Heart right ventricle (tissue), 16 donors: ENCODE results near the gene TSPAN18. TPM values are rescaled to one million over a fixed set of nuclear protein-coding genes. Genes with fewer than 3 reads are reported as not detected.

Experiments
- ATAC-seq, 8 donors: fragments of 200-7000 bp; cut with Tn5 transposase; one replicate each; pipeline ENCODE4 v1.9.1; 2020; ENCODE audit warnings: mild to moderate bottlenecking in 8 of 8, moderate library complexity in 8 of 8, moderate number of reproducible peaks in 1 of 8
- DNase-seq, 2 donors: peaks; one replicate each; pipeline ENCODE4 v3.0.0-alpha.2; 2020
- H3K27ac ChIP-seq, 10 donors: fragments of 200-600 bp; sonication (generic) in 2 of 10; one replicate each; pipeline versions ENCODE4 v1.5.0 to v1.8.0; 2020 to 2022; ENCODE audit warnings: mild to moderate bottlenecking in 3 of 10
- H3K27me3 ChIP-seq, 7 donors: fragments of 200-600 bp; one replicate each; pipeline ENCODE4 v1.8.0; 2021 to 2022; ENCODE audit warnings: mild to moderate bottlenecking in 2 of 7
- H3K36me3 ChIP-seq, 9 donors: fragments of 200-600 bp; sonication (generic) in 1 of 9; one replicate each; pipeline versions ENCODE4 v1.5.0 to v1.8.0; 2020 to 2022; ENCODE audit warnings: mild to moderate bottlenecking in 2 of 9
- H3K4me1 ChIP-seq, 9 donors: fragments of 200-600 bp; sonication (generic) in 1 of 9; one replicate each; pipeline versions ENCODE4 v1.5.0 to v1.8.0; 2020 to 2022; ENCODE audit warnings: mild to moderate bottlenecking in 4 of 9
- H3K4me3 ChIP-seq, 10 donors: fragments of 200-600 bp; sonication (generic) in 2 of 10; one replicate each; pipeline versions ENCODE4 v1.5.0 to v1.8.0; 2020 to 2022; ENCODE audit warnings: mild to moderate bottlenecking in 7 of 10, moderate library complexity in 2 of 10
- H3K9me3 ChIP-seq, 11 donors: fragments of 200-600 bp in 10 of 11; sonication (generic) in 2 of 11; one replicate each; pipeline versions ENCODE4 v1.5.0 to v1.8.0; 2013 to 2022; ENCODE audit warnings: mild to moderate bottlenecking in 2 of 11, control low read depth in 1 of 11, moderate library complexity in 1 of 11
- WGBS, 2 donors: extraction: QIAGEN DNeasy Blood & Tissue Kit; methylation state at CpG; one replicate each; pipeline ENCODE4 v1.1.7; 2013; ENCODE audit warnings: inconsistent platforms in 1 of 2; 5-methylcytosine and 5-hydroxymethylcytosine counted together
- intact Hi-C, 10 donors: fragments of 100-400 bp; cut with DNase I; formaldehyde crosslinking; loops; one replicate each; pipeline versions ENCODE4 v1.11.1 to v1.14.2; 2022
- polyA plus RNA-seq, 2 donors: library from polyadenylated mRNA; stranded (reverse); fragments of 200-250 nt; gene quantifications; one replicate each; pipeline ENCODE4 v1.2.3, GENCODE V29; 2013
- total RNA-seq, 10 donors: library from RNA; stranded (reverse); fragmentation: NEBNext Ultra II Directional in 3 of 10; extraction: Animal tissue kit (Norgen Biotek cat#: 25700) in 3 of 10; gene quantifications; one replicate each; pipeline versions ENCODE4 v1.2.1 to v1.2.4, GENCODE V29; 2021 to 2023
- TF ChIP-seq, protein P1 (sequence below), 9 donors: fragments of 200-600 bp; sonication (generic) in 2 of 9; IDR thresholded peaks; one replicate each; pipeline versions ENCODE4 v1.5.0 to v1.8.0; 2021 to 2022; ENCODE audit warnings: antibody characterized with exemption in 9 of 9, mild to moderate bottlenecking in 5 of 9, moderate library complexity in 1 of 9
- donor health status: Arrhythmogenic right ventricular cardiomyopathy.
- donor health status: ischemic (EF 13 %, LVEDD 7.1; RV severe dilation, severe dysfunction).
- donor health status: healthy with polysubstance abuse.
- donor health status: DM: no; HTN: yes; CAD: no.
- donor health status: DM: no; HTN: no; CAD: no.
- donor health status: ischemic (EF 25% LVEDD 6.9; RV normal size, moderate dysfunction).
- donor health status: ischemic (EF 25% LVEDD 5.7; RV mildly dilated, moderate dysfunction).
- donor health status: healthy.
- donor health status: DM: yes; HTN: yes; CAD: no.
- donor health status: Ischemic cardiomyopathy.
- donor health status: ischemic (EF 35%, LVEDD 5.7; RV mildly dilated, moderate dysfunction).
- donor health status: nonischemic (EF 11% LVEDD 7.7; RV severe dilation, severe dysfunction).
- donor health status: DM: yes; HTN: yes; CAD: no.
- donor health status: PGD.
- donor health status: ischemic (EF 29% LVEDD 5.4; RV normal size, mild dysfunction).
- donor health status: nonischemic (EF 23%, LVEDD 6.1; RV moderate dilation, normal function).

TSPAN18 gene
- total and polyA plus RNA-seq, 12 donors = 37.7 to 140 (median 92.9) TPM

DNA sequence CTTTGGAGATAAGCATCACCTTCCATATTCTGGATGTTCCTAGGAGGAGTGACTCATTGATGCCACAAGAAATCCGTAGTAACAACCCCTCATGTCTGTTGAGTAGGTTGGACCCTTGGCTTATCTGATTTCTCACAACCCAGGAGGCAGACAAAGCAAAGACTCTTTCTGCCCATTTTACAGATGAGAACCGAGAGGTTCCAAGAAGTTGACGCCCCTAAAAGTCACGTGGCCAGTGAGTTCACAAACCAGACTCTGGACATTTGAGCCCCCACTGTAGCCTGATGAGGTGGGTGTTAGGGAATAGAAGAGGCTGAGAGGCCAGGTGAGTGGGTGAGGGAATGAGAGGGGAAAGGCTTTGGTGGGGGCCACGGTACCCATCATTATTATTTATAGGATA is 70.3 kb downstream of the TSPAN18 start:
- TF ChIP-seq, protein P1, sequence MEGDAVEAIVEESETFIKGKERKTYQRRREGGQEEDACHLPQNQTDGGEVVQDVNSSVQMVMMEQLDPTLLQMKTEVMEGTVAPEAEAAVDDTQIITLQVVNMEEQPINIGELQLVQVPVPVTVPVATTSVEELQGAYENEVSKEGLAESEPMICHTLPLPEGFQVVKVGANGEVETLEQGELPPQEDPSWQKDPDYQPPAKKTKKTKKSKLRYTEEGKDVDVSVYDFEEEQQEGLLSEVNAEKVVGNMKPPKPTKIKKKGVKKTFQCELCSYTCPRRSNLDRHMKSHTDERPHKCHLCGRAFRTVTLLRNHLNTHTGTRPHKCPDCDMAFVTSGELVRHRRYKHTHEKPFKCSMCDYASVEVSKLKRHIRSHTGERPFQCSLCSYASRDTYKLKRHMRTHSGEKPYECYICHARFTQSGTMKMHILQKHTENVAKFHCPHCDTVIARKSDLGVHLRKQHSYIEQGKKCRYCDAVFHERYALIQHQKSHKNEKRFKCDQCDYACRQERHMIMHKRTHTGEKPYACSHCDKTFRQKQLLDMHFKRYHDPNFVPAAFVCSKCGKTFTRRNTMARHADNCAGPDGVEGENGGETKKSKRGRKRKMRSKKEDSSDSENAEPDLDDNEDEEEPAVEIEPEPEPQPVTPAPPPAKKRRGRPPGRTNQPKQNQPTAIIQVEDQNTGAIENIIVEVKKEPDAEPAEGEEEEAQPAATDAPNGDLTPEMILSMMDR (IDR thresholded peaks at IDR 0.05) = no peak
- peaks cover 0 to 4% (median 0%) of the 10 kb centered on the region in 9 donors for H3K36me3 ChIP-seq
- ATAC-seq = no peak
- H3K4me1 ChIP-seq = peaks cover 0 to 56% (median 20%) of the 10 kb centered on the region in 9 donors
- H3K27ac ChIP-seq = no peak overlapping the region
- no peak overlapping the region for H3K4me3 ChIP-seq
- no peaks in the 10 kb centered on the region for H3K27me3 ChIP-seq
- no peaks in the 10 kb centered on the region for H3K9me3 ChIP-seq
- DNase-seq = no peak
- intact Hi-C loops = no loop called here
- 73 to 95% methylated on average over 5 of the region's 5 CpGs for WGBS, 2 donors

DNA sequence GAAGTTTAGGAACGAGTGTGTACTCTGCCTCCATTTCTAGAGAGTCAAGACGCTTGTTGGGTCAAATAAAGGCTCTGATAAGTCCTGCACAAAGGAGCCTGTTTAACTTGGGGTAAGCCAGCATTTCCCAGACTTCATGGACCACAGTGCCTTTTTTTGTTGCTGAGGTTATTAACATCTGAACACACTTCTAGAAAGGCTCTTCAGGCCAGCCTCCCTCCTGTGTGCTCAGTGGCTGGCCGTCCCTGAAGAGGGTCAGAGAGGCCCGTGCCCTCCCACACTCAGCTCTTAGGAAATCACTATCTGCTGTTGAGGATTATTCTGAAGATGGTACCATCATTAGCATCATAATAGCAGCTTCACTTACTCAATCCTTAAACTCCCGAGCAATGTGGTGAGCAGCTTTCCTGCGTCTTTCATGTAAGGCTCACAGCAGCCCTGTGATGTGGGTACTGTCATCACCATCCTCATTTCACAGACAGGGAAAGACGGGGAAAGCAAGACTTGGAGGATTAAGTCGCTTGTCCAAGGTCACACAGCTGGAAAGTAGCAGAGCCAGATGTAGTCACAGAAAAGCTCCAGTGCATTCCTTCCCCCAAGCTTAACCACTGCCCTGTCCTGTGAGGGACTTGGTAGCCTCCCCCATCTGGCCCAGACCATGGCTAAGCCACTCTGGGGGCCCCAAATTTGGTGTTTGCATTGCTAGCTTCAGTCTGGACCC is 71.3 kb downstream of the TSPAN18 start:
- peak in 2 of 8 donors; percentile 17 to 26 for ATAC-seq
- no peak overlapping the region for H3K4me3 ChIP-seq
- peaks cover 0 to 55% (median 20%) of the 10 kb centered on the region in 9 donors for H3K4me1 ChIP-seq
- peak overlapping the region in 1 of 10 donors; percentile 3 for H3K27ac ChIP-seq
- 65 to 68% methylated on average over 8 of the region's 8 CpGs for WGBS, 2 donors
- no peaks in the 10 kb centered on the region for H3K9me3 ChIP-seq
- intact Hi-C loops = no loop called here
- TF ChIP-seq, protein P1 (IDR thresholded peaks at IDR 0.05) = no peak
- H3K36me3 ChIP-seq = peaks cover 0 to 4% (median 0%) of the 10 kb centered on the region in 9 donors
- no peak for DNase-seq
- no peaks in the 10 kb centered on the region for H3K27me3 ChIP-seq

DNA sequence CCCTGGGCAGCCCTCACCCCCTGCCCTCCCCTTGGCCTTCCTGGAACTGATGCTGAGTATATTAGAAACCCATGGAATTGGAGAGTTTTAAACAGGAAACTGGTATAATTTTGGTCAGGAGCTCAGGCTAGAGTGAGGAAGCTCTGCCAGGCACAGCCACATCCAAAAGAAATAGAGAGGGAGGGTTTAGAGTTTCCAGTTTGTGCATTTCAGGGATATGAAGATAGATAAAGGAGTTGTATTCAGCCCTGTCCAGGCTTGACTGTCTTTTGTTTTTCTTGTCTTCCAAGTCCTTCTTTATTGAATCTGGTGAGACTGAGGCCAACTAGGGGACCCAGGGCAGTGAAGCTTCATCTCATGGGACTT is 71.8 kb downstream of the TSPAN18 start:
- no peak overlapping the region for H3K4me3 ChIP-seq
- peak overlapping the region in 2 of 10 donors; percentile 3 to 16 for H3K27ac ChIP-seq
- intact Hi-C loops = no loop called here
- H3K4me1 ChIP-seq = peaks cover 0 to 50% (median 16%) of the 10 kb centered on the region in 9 donors
- no peaks in the 10 kb centered on the region for H3K9me3 ChIP-seq
- no peaks in the 10 kb centered on the region for H3K27me3 ChIP-seq
- H3K36me3 ChIP-seq = peaks cover 0 to 4% (median 0%) of the 10 kb centered on the region in 9 donors
- DNase-seq (no peak), ATAC-seq (peak in 3 of 8 donors; percentile 4 to 16 (median 6))
- TF ChIP-seq, protein P1 (IDR thresholded peaks at IDR 0.05) = no peak

DNA sequence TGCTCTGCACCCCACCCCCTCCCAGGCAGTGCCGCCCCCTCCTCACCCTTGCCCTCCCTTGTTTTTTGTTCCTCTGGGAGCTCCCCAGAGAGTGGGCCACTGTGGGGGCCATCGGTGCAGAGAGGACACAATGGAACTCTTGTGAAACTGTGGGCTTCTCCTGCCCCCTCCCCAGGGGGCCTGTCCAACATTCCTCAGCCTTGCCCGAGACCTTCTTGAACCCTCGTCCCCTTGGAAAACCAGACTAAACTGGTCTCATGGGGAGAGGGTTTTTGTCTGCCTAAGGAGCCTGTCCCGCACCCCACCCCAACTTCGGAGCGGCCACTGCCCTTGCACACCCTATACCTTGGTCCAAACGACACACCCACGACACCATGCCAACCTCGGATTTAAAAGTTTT is 72.2 kb downstream of the TSPAN18 start:
- 73 to 77% methylated on average over 10 of the region's 10 CpGs for WGBS, 2 donors
- no peak overlapping the region for H3K4me3 ChIP-seq
- TF ChIP-seq, protein P1 (IDR thresholded peaks at IDR 0.05) = no peak
- intact Hi-C loops = no loop called here
- H3K9me3 ChIP-seq = no peaks in the 10 kb centered on the region
- no peak for DNase-seq
- H3K4me1 ChIP-seq = peaks cover 0 to 51% (median 12%) of the 10 kb centered on the region in 9 donors
- ATAC-seq = no peak
- peak overlapping the region in 1 of 10 donors; percentile 16 for H3K27ac ChIP-seq
- peaks cover 0 to 4% (median 0%) of the 10 kb centered on the region in 9 donors for H3K36me3 ChIP-seq
- no peaks in the 10 kb centered on the region for H3K27me3 ChIP-seq
